Breast epithelium (tissue), 3 donors: ENCODE results near the gene LLCFC1.

Source experiments
- POLR2A ChIP-seq: fragments of 450-650 bp; IDR thresholded peaks from one replicate; pipeline ENCODE4 v1.6.1; 2016; ENCODE audit warnings: antibody characterized with exemption, mild to moderate bottlenecking, moderate library complexity
- POLR2AphosphoS5 ChIP-seq, 3 donors: sonication (generic); formaldehyde crosslinking; IDR thresholded peaks; one replicate each; pipeline ENCODE4 v1.6.1; 2017; ENCODE audit warnings: antibody characterized with exemption in 3 of 3
- TF ChIP-seq, protein P1 (sequence below), 3 donors: fragments of 450-650 bp; IDR thresholded peaks; one replicate each; pipeline ENCODE4 v1.5.1; 2016 to 2017; ENCODE audit warnings: antibody characterized with exemption in 3 of 3, mild to moderate bottlenecking in 3 of 3, moderate library complexity in 3 of 3

DNA sequence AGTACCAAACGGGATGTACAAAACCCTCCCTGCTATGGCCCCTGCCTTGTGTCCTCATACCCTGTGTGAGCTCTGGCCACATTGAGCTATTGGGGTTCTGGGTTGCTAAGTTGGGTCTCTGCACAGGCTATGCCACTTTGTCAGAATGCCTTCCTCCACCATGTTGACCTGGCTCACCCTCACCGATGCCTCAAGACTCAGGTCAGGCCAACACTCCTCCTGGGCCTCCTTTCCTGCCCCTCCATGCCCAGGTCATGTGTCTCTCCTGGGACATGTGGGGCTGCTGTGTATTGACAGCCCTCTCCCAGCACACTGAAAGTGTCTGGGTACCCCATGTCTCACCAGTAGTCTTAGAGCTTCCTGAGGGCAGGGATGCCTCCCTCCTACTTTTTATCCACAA, 20.4 kb upstream of the LLCFC1 start:
- TF ChIP-seq, protein P1, sequence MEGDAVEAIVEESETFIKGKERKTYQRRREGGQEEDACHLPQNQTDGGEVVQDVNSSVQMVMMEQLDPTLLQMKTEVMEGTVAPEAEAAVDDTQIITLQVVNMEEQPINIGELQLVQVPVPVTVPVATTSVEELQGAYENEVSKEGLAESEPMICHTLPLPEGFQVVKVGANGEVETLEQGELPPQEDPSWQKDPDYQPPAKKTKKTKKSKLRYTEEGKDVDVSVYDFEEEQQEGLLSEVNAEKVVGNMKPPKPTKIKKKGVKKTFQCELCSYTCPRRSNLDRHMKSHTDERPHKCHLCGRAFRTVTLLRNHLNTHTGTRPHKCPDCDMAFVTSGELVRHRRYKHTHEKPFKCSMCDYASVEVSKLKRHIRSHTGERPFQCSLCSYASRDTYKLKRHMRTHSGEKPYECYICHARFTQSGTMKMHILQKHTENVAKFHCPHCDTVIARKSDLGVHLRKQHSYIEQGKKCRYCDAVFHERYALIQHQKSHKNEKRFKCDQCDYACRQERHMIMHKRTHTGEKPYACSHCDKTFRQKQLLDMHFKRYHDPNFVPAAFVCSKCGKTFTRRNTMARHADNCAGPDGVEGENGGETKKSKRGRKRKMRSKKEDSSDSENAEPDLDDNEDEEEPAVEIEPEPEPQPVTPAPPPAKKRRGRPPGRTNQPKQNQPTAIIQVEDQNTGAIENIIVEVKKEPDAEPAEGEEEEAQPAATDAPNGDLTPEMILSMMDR (IDR thresholded peaks at IDR 0.05) = no peak
- TF ChIP-seq POLR2AphosphoS5 (IDR thresholded peaks at IDR 0.05) (no peak), POLR2A (no peak)
